ENCODE data around the gene IGFLR1. TPM values are rescaled to one million over a fixed set of nuclear protein-coding genes. Genes with fewer than 3 reads are reported as not detected.

IGFLR1 gene
- polyA plus RNA-seq, 3 donors from 2014 or later, result 94.6 to 116 (median 109) TPM

DNA sequence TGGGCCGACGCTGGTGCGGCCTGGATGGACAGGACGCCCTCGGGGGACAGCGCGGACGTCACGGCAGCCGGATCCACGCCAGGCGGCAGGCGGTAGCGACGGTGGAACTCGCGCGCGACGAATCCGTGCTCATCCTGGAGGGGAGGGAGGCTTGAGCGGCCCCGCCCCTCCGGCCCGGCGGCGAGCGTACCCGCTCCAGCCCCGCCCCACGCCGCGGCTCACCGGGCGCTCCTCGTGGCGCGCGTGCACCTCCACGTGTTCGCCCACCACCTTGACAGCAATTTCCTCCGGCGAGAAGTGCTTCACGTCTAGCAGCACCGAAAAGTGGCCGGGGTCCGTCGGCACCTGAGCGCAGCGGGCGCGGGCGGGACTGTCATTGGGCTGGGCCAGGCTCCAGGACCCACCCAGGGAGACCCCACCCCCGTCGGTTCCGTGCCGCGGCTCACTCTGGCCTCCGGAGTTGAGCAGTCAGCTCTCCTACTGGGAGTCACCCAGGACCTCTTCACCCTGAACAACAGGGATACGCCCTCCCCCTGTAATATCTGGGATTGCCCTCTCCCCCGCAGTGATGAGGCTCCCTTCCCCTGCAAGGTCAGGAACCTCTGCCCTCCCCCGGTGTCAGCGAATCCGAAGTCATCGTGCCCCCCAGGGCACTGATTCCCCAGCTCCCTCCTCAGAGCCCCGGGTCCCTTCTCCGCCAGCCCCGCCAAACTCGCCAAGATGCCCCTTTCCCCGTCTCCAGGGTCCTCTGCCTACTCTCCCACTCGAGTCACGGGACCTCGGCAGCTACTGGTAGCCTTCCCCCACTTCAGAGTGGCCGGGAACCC lies 13.5 kb upstream of the IGFLR1 start:
- Mint-ChIP-seq H3K9me3 (no peaks in the 10 kb centered on the region), H3K27me3 (ENCODE audit: low read depth in 3 of 3) (peaks cover 7 to 12% (median 9%) of the 10 kb centered on the region in 3 donors), H3K27ac (peak overlapping the region in 2 of 6 donors; percentile 38 to 50), H3K36me3 (peaks cover 0 to 19% (median 3%) of the 10 kb centered on the region in 3 donors), H3K4me1 (peaks cover 25 to 32% of the 10 kb centered on the region in 2 donors), H3K4me3 (peak overlapping the region in 4 of 5 donors; percentile 48 to 59 (median 54))
- DNase-seq, result no peak

DNA sequence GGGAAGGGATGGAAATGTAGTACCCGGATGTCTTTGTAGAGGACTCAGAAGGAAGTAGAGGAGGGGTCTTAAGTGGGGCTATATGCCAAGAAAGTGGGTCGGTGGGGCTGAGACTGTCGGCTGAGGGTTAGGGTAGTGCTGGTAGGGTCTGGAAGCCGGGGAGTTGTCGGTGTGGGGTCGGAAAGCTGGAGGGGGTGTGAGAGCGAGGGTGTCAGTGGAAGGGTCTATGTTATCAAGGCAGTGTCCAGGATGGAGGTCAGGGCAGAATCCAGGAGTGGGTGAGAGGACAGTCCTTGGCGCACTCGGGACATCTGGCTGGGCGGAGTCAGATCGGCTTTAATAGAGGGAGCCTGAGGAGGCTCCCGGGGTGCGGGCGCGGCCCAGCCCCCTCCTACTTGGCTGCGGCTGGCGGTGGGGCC lies 12.9 kb upstream of the IGFLR1 start:
- Mint-ChIP-seq H3K4me3 (peak overlapping the region in 1 of 5 donors; percentile 33), H3K9me3 (no peaks in the 10 kb centered on the region), H3K27ac (peak overlapping the region in 1 of 6 donors; percentile 26), H3K4me1 (peaks cover 26 to 32% of the 10 kb centered on the region in 2 donors), H3K36me3 (peaks cover 0 to 19% (median 3%) of the 10 kb centered on the region in 3 donors), H3K27me3 (ENCODE audit: low read depth in 3 of 3) (peaks cover 7 to 12% (median 9%) of the 10 kb centered on the region in 3 donors)
- DNase-seq, result no peak

DNA sequence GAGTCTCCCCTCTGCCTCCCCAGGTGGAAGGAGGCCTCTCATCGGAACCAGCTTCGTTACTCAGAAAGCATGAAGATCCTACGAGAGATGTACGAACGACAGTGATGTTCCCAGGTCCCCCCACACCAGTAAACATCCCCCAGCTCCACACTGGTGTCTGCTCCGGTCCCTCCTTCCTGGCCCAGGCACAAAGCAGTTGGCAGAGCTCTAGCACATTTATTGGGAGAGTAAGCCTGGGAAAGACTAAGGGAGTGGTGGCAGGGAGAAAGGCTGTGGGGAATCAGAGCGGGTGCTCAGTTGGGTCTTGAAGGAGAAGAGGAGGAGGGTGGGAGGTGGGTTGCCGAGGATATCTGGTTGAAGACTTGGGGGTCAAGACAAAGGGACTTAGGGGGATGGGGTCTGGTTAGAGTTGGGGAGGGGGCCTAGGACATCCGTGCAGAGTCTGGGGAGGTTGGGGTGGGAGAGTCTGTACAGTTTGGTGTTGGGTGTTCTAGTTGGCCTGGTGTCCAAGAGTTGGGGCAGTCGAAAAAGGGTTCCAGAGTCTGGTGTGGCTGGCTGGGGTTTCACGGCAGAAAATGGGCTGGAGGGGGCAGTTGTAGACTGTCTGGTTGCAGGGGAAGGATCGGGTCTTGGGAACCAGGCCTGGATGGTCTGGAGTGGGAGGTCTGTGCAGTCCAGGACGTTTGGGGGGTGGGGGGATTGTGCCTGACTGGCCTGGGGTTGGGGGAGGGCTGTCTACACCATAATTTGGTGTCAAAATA lies 12.3 kb upstream of the IGFLR1 start:
- DNase-seq, result no peak
- Mint-ChIP-seq H3K4me1 (peaks cover 26 to 30% of the 10 kb centered on the region in 2 donors), H3K36me3 (peaks cover 0 to 19% (median 3%) of the 10 kb centered on the region in 3 donors), H3K27me3 (ENCODE audit: low read depth in 3 of 3) (peaks cover 7 to 12% (median 9%) of the 10 kb centered on the region in 3 donors), H3K27ac (no peak overlapping the region), H3K9me3 (no peaks in the 10 kb centered on the region), H3K4me3 (peak overlapping the region in 1 of 5 donors; percentile 33)

DNA sequence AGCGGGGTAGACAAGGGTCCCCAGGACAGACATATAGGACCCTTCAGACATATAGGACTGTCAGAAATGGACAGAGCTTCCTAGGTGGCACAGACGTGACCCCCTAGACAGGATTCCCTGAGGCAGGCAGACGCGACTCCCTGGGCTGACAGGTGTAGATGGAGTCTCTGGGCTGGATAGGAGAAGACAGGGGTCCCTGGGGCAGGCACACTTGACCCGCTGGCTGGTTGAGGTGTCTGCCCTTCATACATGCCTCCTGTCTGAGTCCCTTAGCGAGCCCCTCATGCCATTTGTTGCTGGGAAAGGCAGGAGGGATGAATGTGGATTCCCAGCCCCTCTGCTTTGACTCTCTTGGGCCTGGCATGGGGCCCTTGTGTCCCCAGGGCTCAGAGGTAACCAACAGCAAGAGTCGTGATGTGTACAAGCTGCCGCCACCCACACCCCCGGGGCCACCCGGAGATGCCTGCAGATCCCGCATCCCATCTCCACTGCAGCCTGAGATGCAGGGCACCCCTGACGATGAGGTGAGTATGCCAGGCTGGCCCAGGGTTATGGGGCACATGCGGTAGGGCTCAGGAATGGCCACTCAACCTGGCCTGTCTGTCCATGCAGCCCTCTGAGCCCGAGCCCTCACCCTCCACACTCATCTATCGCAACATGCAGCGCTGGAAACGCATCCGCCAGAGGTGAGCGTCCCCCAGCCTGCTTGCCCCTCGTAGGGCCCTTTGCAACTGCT lies 11.6 kb upstream of the IGFLR1 start:
- DNase-seq, result no peak
- no peaks in the 10 kb centered on the region for H3K9me3 Mint-ChIP-seq
- no peak overlapping the region for H3K4me3 Mint-ChIP-seq
- H3K27ac Mint-ChIP-seq, result no peak overlapping the region
- H3K4me1 Mint-ChIP-seq, result peaks cover 26 to 30% of the 10 kb centered on the region in 2 donors
- H3K27me3 Mint-ChIP-seq (ENCODE audit: low read depth in 3 of 3), result peaks cover 7 to 12% (median 9%) of the 10 kb centered on the region in 3 donors
- H3K36me3 Mint-ChIP-seq, result peaks cover 0 to 19% (median 3%) of the 10 kb centered on the region in 3 donors

DNA sequence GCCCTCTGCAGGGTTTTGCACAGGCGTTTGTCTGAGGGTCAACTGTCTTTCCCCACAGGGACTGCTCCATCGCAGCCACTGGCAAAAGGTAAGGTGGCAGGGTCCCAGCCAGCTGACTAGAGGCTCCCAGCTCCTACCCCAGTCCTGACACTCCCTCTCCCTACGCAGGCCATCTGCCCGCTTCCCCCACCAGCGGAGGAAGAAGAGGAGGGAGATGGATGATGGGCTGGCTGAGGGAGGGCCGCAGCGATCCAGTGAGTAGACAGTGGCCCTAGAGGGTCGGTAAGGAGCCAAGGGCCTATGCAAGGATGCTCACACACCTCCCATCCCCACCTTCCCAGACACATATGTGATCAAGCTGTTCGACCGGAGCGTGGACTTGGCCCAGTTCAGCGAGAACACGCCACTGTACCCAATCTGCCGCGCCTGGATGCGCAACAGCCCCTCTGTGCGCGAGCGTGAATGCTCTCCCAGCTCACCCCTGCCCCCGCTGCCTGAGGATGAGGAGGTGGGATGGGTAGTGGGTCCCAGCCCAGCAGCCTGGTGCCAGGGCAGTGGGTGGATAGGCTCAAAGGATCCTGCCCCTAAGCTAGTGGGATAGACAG lies 10.6 kb upstream of the IGFLR1 start:
- Mint-ChIP-seq H3K36me3 (peaks cover 0 to 19% (median 3%) of the 10 kb centered on the region in 3 donors), H3K4me1 (peaks cover 31 to 32% of the 10 kb centered on the region in 2 donors), H3K4me3 (no peak overlapping the region), H3K27me3 (ENCODE audit: low read depth in 3 of 3) (peaks cover 2 to 10% (median 7%) of the 10 kb centered on the region in 3 donors), H3K9me3 (no peaks in the 10 kb centered on the region), H3K27ac (no peak overlapping the region)
- no peak for DNase-seq

DNA sequence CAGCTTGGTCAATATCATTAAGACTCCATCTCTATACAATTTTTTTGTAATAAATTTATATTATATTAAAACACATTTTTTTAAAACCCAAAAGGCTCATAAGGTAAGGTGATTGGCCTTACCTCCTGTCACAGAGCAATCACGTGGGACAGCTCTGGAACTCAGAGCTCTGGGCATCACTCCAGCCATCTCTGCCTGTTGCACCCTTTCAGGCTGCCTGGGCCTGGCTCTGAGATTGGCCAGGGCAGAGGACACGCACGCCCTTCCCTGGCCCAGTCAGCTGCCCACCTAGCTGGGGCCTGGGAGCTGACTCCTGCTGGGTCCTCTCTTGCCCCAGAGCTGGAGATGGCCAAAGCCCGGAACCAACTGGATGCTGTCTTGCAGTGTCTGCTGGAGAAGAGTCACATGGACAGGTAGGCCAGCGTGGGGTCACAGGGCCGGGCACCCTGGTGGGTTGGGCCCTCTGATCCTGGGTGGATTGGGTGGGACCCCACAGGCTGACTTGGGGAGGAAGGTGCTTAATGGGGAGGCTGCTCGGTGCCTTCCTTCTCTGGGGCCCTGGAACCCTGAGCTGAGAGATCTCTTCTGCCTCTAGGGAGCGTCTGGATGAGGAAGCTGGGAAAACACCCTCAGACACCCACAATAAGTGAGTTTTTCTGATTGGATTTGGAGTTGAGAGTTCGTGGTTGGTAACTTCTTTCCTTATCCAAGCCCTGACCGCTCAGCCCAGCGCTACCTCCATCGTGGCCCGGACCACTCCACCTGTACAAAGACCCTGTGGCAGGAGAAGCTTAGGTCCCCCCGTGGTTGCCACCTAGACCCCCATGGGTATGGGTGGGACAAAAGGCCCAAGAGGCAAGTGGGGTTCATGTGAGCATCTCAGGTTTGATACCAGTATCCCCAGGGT lies 9.8 kb upstream of the IGFLR1 start:
- no peak for DNase-seq
- Mint-ChIP-seq H3K36me3 (peaks cover 0 to 19% (median 3%) of the 10 kb centered on the region in 3 donors), H3K27ac (no peak overlapping the region), H3K27me3 (ENCODE audit: low read depth in 3 of 3) (peaks cover 0 to 6% (median 3%) of the 10 kb centered on the region in 3 donors), H3K9me3 (no peaks in the 10 kb centered on the region), H3K4me3 (no peak overlapping the region), H3K4me1 (peaks cover 29 to 33% of the 10 kb centered on the region in 2 donors)

DNA sequence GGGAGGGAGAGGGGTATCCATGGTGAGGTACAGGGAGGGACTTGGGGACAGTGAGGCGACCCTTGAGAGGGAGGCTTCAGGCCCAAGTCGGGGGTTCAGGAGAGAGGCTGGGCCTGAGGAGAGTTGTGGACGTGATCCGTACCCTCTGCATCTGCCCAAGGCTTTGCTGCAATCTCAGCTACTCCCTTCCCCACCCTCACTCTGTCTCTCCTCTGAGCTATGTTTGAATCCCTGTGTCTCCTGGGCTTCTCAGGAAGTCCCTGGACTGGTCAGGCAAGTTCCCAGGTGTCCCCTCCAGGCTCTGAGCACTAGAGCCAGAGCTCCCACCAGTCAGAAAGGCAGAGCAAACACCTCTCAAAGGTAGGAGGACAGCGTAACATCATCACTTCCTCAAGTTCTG lies 7.9 kb upstream of the IGFLR1 start:
- H3K27ac Mint-ChIP-seq, result peak overlapping the region in 2 of 6 donors; percentile 36 to 45

DNA sequence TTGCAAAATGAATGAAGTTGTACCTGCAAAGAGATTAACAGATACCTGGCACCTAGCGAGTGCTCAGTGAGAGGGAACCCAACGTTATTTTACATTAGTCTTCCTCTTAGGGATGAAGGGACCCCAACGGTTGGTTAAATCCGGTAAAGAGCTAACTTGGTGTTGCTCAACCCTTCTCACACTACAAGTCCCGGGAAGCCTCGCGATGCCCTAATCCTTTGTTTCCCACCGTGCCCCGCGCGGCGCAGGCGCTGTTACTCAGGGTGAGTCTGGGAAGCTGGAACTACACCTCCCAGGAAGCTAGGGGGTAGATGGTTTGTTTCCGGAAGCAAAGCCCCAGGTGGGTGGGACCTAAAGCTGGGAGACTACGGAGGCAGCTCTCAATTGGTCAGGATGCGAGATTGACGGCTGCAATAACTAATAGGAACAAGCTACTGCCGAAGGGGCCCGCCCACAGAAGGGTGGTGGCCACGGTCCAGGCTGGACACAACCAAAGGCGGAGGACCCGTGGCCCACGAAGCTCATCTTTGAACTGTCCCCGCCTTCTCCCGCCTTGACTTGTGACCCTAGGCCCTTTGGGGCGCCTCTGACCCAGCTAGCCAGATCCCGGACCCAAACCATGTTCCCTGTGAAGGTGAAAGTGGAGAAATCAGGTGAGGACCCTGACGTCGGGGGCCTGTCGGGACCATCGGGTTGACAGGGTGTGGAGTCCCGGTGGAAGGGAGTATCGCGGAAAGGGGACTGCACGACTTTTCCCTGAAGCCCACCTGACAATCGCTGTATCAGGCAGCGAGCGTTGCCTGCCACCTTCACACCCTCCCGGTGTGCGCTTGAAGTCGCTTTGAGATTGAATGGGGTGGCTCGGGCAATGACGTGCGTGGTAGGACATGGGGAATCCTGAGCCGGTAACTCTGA lies 6.1 kb upstream of the IGFLR1 start, which contains the start of gene LIN37:
Gene LIN37 (plus strand): TSS at position 471 of the 915 bp plus-strand sequence. CDS start 149 bp downstream, at position 620.
- Mint-ChIP-seq H3K36me3 (peaks cover 0 to 5% (median 0%) of the 10 kb centered on the region in 3 donors), H3K9me3 (no peaks in the 10 kb centered on the region), H3K4me3 (peak within 1 kb of the TSS; percentile 96 to 98 (median 96)), H3K27me3 (ENCODE audit: low read depth in 3 of 3) (peaks cover 6 to 9% (median 7%) of the 10 kb centered on the region in 3 donors), H3K4me1 (peaks cover 47 to 54% of the 10 kb centered on the region in 2 donors), H3K27ac (peak within 1 kb of the TSS; percentile 83 to 95 (median 93))
- peak; percentile 99 for DNase-seq

More for the DNA sequence above, 7.9 kb upstream of the IGFLR1 start:
- H3K9me3 Mint-ChIP-seq, result no peaks in the 10 kb centered on the region
- peaks cover 2 to 6% (median 4%) of the 10 kb centered on the region in 3 donors for H3K27me3 Mint-ChIP-seq (ENCODE audit: low read depth in 3 of 3)
- DNase-seq, result no peak
- peaks cover 0 to 15% (median 3%) of the 10 kb centered on the region in 3 donors for H3K36me3 Mint-ChIP-seq
- peak overlapping the region in 4 of 5 donors; percentile 18 to 59 (median 36) for H3K4me3 Mint-ChIP-seq
- H3K4me1 Mint-ChIP-seq, result peaks cover 35 to 40% of the 10 kb centered on the region in 2 donors

DNA sequence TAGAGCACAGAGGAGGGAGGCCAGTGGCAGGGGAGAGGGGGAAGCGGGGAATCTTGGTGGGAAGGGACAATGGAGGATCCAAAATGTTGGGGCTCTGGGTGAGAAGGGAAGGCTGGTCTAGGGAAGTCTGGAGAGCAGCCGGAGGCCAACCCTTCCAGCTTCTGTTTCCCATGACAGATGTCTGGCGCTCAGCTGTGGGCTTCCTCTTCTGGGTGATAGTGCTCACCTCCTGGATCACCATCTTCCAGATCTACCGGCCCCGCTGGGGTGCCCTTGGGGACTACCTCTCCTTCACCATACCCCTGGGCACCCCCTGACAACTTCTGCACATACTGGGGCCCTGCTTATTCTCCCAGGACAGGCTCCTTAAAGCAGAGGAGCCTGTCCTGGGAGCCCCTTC lies 4.3 kb upstream of the IGFLR1 start:
- H3K4me1 Mint-ChIP-seq, result peaks cover 61 to 66% of the 10 kb centered on the region in 2 donors
- H3K4me3 Mint-ChIP-seq, result peak overlapping the region; percentile 96 to 99 (median 98)
- no peaks in the 10 kb centered on the region for H3K9me3 Mint-ChIP-seq
- DNase-seq, result no peak
- peaks cover 9 to 10% (median 9%) of the 10 kb centered on the region in 3 donors for H3K27me3 Mint-ChIP-seq (ENCODE audit: low read depth in 3 of 3)
- peaks cover 0 to 5% (median 0%) of the 10 kb centered on the region in 3 donors for H3K36me3 Mint-ChIP-seq
- H3K27ac Mint-ChIP-seq, result peak overlapping the region; percentile 81 to 100 (median 99)

DNA sequence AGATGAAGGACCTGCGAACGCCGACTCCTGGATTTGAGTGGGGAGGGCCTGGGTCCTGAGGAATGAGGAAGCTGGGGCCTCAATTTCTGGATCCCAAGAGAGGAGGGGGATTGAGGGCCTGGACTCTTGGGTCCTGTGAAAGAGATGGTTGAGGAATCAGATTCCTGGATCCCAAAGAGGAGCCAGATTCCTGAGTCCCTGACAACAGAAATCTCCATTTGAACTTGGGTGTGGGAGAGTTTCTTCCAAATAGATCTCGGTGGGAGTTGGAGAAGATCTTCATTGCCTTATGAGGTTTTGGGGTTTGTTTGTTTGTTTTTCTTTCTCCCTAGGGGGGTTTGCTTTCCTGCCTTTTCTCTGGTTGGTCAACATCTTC lies 3.8 kb upstream of the IGFLR1 start:
- H3K27me3 Mint-ChIP-seq (ENCODE audit: low read depth in 3 of 3), result peaks cover 9 to 10% (median 9%) of the 10 kb centered on the region in 3 donors
- DNase-seq, result no peak
- H3K27ac Mint-ChIP-seq, result peak overlapping the region; percentile 98 to 100 (median 99)
- H3K36me3 Mint-ChIP-seq, result peaks cover 0 to 5% (median 0%) of the 10 kb centered on the region in 3 donors
- H3K4me3 Mint-ChIP-seq, result peak overlapping the region; percentile 96 to 99 (median 98)
- peaks cover 61 to 67% of the 10 kb centered on the region in 2 donors for H3K4me1 Mint-ChIP-seq
- no peaks in the 10 kb centered on the region for H3K9me3 Mint-ChIP-seq

Measured in immature natural killer cell (primary cell).